A673 (cell line): ENCODE data around the gene TGM6.

Experiments used
- CTCF ChIP-seq: fragments of 300-800, 200-600 bp; sonication (generic); conservative IDR thresholded peaks from 2 replicates; pipeline ENCODE4 v1.5.1; 2017; ENCODE audit warnings: low read depth, mild to moderate bottlenecking, antibody characterized with exemption, low read length, moderate library complexity, mixed read lengths
- EZH2 ChIP-seq: fragments of 200-600 bp; sonication (generic); IDR thresholded peaks from 2 replicates; pipeline ENCODE4 v1.6.1; 2017; ENCODE audit warnings: borderline replicate concordance, low read depth, mild to moderate bottlenecking, mixed read lengths, antibody characterized with exemption, low read length; ENCODE audit not compliant: poor library complexity, severe bottlenecking

GRCh38 chr20:2420510-2420909 lies 39.8 kb downstream of the TGM6 start:
- no peak for TF ChIP-seq EZH2
- no peak for TF ChIP-seq CTCF
